ENCODE data around the gene PIGO.

DNA sequence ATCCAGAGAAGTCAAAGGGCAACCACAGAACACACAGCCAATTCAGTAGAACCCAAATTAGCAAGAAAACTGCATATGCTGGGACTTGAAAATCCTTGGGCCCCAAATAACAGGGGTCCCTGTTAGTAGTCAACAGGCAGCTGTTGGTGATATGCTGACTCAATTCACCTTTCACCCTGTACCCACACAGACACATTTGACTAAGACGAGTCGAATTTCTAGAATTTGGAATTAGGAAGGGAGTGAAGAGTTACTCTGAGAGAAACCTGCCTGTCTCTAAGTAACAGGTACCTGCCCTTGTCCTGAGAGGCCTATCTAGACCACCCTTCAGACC, 23.1 kb downstream of the PIGO start:
- no peak for TF ChIP-seq EP300 (IDR thresholded peaks at IDR 0.05)
- no peak for TF ChIP-seq POLR2A (IDR thresholded peaks at IDR 0.05; ENCODE audit: low read depth)

All from esophagus muscularis mucosa (tissue), 2 donors.